Measurements from ENCODE around the gene MST1R.
A peak's percentile ranks its signal among the peaks of the same experiment; 100 is the strongest.

The MST1R gene

GRCh38 chr3:49877716-49878115 is 26.0 kb downstream of the MST1R start:
- no peak for DNase-seq (ENCODE audit: low read depth in 2 of 2)

GRCh38 chr3:49876567-49876966 is 27.1 kb downstream of the MST1R start:
- DNase-seq (ENCODE audit: low read depth in 2 of 2): no peak

- DNase-seq (ENCODE audit: low read depth in 2 of 2): no peak
Observed at GRCh38 chr3:49873623-49874022, 30.1 kb downstream of the MST1R start.

DNA sequence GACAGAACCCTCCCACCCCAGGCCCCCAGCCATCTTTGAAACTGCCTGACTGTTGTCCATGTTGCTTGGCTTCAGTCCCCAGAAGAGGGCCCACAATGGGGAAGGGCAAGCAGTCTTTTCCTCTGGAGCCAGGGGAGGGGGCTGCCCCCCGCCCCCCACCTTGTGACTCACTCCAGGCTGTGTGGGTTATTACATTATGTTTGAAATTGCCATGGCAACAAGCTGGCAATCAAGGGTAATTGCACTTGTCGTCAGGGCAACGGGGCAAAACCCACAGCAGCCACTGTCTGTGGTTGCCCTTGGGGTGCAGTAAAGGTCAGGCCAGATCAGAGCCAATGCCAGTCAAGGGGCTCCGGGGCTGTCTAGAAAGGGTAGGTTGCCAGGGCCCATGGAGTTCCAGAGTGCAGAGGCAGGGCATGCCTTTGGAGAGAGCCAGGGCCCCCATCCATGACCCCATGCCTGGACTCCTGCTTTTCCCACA is 30.8 kb downstream of the MST1R start:
- DNase-seq (ENCODE audit: low read depth in 2 of 2): no peak

GRCh38 chr3:49871531-49872153 is 32.0 kb downstream of the MST1R start:
- DNase-seq (ENCODE audit: low read depth in 2 of 2): no peak

DNA sequence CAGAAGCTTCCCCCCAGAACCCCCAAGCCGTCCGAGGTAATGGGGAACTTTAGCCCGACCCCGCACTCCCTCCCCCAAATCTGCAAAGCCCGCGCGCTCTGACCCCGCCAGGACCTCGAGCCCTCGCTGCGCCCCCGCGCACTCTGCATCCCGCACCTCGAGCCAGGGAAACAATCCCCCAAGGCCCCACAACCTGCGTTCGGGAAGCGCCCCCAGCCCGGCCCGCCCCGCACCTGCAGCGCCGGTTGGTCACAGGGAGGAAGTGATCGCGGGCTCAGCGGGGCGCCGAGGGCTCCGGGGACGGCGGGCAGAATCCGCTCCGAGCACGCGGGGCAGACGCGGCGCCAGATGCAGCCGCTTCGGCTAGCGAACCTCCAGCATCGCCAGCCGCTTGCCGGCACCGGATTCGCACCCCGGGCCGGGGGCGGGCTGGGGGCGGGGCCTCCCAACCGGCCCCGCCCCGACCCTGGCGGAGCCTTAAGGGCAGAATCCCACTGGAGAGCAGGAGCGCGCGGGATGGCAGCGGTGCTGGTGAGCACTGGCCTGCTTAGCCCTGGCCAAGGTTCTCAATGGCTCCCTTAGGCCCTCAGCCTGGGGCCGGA is 34.0 kb downstream of the MST1R start, which contains the start of gene CAMKV:
TSS of gene CAMKV (minus strand) at position 382 of the 602 bp plus-strand sequence. CDS start 7,518 bp downstream, outside the sequence.
- peak in 1 of 2 experiments; percentile 20 for DNase-seq (ENCODE audit: low read depth in 2 of 2)

DNA sequence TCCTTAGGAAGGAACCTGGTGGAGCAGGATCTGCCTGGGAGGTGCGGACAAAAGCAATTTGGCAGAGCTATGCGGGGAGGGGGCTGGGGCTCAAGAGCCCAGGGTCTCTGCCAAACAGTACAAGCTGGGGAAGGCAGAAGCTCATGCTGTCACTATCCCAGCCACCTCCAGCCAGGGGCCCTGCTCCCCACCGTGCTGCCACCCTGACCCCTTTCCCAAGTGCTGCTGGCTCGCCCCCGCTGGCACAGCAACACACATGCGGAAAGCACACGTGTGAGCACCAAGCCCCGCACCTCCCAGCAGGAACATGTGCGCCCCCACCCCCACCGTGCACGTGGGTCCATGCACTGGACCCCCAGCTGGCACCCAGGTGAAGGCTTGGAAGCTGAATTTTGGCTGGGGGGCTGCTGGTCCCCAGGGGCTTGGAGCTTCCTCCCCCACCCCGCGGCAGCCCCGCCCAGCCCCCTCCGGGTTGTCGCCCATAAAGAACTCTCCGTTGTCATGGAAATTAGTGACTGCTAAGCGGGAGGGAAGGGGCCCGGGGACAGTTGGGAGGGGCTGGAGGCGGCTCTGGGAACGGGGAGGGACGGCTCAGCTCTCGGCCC is 34.7 kb downstream of the MST1R start:
- no peak for DNase-seq (ENCODE audit: low read depth in 2 of 2)

- no peak for DNase-seq (ENCODE audit: low read depth in 2 of 2)
Observed at GRCh38 chr3:49867871-49868321, 35.8 kb downstream of the MST1R start.

GRCh38 chr3:49867400-49867799 is 36.3 kb downstream of the MST1R start:
- DNase-seq (ENCODE audit: low read depth in 2 of 2): no peak

GRCh38 chr3:49865198-49865784 is 38.4 kb downstream of the MST1R start:
- DNase-seq (ENCODE audit: low read depth in 2 of 2): no peak

GRCh38 chr3:49864505-49864904 is 39.2 kb downstream of the MST1R start:
- DNase-seq (ENCODE audit: low read depth in 2 of 2): no peak

DNA sequence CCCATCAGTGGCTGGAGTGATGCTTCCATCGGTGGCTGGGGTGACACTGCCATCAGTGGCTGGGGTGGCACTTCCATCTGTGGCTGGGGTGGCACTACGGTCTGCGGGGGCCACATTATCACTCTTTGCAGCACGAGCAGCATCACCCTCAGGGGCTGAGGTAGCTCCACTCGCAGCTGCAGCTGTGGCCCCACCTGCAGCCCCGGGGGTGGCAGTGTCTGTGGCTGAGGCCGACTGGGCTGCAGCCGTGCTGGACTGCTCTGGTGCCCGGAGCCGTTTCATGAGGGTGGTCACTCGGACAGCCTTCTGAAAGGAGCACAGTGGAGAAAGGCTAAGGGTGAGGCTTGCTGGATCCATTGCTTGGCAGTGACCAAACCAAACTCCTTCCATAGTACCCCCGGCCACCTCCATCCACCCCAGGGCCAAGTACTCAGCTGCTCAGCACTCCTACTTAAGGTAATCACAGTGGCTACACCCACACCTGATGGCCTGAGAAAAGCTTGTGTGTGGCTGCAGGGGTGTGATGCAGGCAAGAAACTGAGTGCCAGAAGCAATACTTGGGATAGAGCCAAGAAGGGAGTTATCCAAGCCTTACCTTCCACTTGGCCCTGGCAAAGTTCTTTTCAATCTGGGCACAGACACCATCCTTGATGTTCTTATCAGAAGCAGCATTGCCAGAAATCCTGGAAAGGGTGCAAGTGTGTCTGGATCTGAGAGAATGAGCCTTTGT is 43.9 kb downstream of the MST1R start:
- no peak for DNase-seq (ENCODE audit: low read depth in 2 of 2)

GRCh38 chr3:49856181-49857005 is 47.3 kb downstream of the MST1R start, which contains the start of gene TRAIP:
Gene TRAIP (minus strand): TSS chr3:49856564. CDS start chr3:49856453, 111 bp downstream.
- DNase-seq (ENCODE audit: low read depth in 2 of 2): peak; percentile 88 to 94

DNA sequence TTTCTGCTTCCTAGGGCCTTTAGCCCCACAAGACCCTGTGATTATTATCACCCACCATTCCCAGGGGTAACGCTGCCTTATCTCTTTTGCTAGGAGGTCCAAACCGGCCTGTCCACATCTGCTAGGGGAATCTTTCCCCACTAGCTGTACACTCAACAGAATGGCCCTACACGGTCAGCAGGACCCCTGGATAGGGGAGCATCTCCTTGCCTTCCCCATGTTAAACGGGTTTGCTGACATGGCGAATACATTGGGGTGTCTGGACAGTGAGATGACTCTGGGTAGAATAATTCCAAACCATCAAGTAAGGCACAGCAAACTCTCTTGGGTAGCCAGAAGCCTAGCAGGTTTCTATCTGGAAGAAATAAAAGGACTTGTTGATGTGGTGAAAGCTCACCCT is 48.0 kb downstream of the MST1R start:
- no peak for DNase-seq (ENCODE audit: low read depth in 2 of 2)

DNA sequence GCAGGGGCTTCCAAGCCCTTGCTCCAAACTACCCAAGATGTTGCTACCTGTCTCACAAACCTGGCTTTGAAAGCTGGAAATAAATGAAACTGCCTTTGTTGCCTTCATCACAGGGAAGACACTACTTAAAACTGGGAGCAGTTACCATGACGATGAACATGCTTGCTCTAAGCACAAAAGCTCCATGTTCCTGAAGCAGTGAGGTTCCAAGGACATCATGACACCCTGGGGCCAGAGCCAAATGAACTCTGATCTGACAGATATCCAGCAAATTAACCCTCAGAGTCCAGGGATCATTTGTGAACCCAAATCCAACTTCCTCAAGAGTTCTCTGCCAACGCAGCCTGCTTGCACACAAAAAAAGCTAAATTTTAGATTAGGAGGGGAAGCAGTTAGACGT is 58.0 kb downstream of the MST1R start:
- DNase-seq (ENCODE audit: low read depth in 2 of 2): no peak

- no peak for DNase-seq (ENCODE audit: low read depth in 2 of 2)
Observed at GRCh38 chr3:49844464-49845183, 59.0 kb downstream of the MST1R start.

- DNase-seq (ENCODE audit: low read depth in 2 of 2): no peak
Observed at GRCh38 chr3:49842843-49843517, 60.7 kb downstream of the MST1R start.

DNA sequence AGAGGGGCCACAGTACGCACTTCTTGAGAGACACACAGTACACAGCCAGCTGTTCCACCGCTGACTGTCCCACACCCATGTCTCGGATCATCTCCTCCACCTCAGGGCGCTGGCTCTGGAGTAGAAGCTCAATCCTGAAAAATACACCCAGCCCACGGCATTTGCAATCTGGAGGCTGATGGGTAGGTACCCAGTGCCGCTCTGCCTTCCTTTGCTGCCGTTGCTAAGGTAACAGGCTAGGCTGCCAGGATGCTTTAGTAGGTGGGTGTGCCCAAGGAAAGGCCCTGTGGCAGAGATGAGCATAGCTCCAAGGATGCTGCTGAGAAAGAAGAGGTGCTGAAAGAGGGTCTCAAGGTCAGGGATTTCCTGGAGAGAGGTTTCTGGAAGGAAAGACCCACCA is 61.9 kb downstream of the MST1R start:
- DNase-seq (ENCODE audit: low read depth in 2 of 2): no peak

DNA sequence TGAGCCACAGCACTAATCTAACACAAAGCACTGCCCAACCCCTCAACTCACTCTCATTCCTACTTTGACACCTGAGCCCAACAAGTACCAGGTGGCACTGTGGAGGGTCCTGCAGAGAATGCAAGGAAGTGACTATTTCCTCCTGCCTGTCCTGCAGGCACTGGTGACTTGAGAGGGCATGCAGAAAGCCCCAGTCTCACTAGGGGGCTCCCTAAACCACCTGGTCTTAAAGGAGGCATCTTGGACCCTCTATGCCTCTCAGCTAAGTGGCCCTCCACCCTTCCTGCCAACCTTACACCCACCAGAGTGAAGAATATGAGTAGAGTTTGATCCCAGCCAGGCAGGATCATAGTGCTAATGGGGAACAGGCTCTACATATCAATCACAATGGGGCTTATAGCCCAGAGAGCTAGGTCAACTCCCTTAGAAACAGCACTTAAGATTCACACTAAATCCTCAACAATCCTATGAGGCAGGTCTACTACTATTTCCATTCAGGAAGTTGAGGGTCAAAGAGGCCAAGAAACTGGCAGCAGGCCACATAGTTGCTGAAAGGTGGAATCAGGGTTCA is 62.5 kb downstream of the MST1R start:
- DNase-seq (ENCODE audit: low read depth in 2 of 2): no peak
